NCI-H748 treated with DMSO at 0.1 percent for 48 hours (cell line): ENCODE results near the gene IRX5.

Experiments
- DNase-seq: peaks from one replicate; lab custom pipeline; 2025; lab: John Stamatoyannopoulos, UW

IRX5 gene

GRCh38 chr16:54952195-54952594 lies 21.5 kb downstream of the IRX5 start:
- no peak for DNase-seq

- no peak for DNase-seq
Measured at GRCh38 chr16:54953461-54953860, 22.8 kb downstream of the IRX5 start.

GRCh38 chr16:54954220-54954619 lies 23.6 kb downstream of the IRX5 start:
- DNase-seq: no peak

- DNase-seq: no peak
Measured at GRCh38 chr16:54955757-54956156, 25.1 kb downstream of the IRX5 start.

- DNase-seq: no peak
Measured at GRCh38 chr16:54957403-54958166, 26.9 kb downstream of the IRX5 start.

GRCh38 chr16:54962045-54962444 lies 31.4 kb downstream of the IRX5 start:
- DNase-seq: no peak

GRCh38 chr16:54964239-54964638 lies 33.6 kb downstream of the IRX5 start:
- DNase-seq: no peak

GRCh38 chr16:54965464-54965863 lies 34.8 kb downstream of the IRX5 start:
- no peak for DNase-seq

GRCh38 chr16:54968011-54968410 lies 37.3 kb downstream of the IRX5 start:
- no peak for DNase-seq

- DNase-seq: no peak
Measured at GRCh38 chr16:54968784-54969183, 38.1 kb downstream of the IRX5 start.

- DNase-seq: no peak
Measured at GRCh38 chr16:54970016-54970415, 39.4 kb downstream of the IRX5 start.

- DNase-seq: no peak
Measured at GRCh38 chr16:54974367-54974766, 43.7 kb downstream of the IRX5 start.

GRCh38 chr16:54976651-54977200 lies 46.1 kb downstream of the IRX5 start:
- DNase-seq: no peak

- no peak for DNase-seq
Measured at GRCh38 chr16:54977211-54977610, 46.5 kb downstream of the IRX5 start.

GRCh38 chr16:54980821-54981220 lies 50.2 kb downstream of the IRX5 start:
- DNase-seq: no peak
